Kidney (tissue), 14 donors: ENCODE results near the gene FAT1. TPM values are rescaled to one million over a fixed set of nuclear protein-coding genes. Genes with fewer than 3 reads are reported as not detected.

ENCODE experiments used
- DNase-seq, 5 donors: peaks; one replicate each; pipeline ENCODE4 v3.0.0-alpha.2; 2013 to 2020
- FAIRE-seq: peaks from 2 replicates; lab custom pipeline; 2012; peaks lifted over from hg19 to GRCh38; lab: Jason Lieb, UNC
- H3K27ac ChIP-seq, 2 donors: one replicate each; pipeline ENCODE4 v1.7.0; 2013; ENCODE audit warnings: low read depth in 2 of 2, low read length in 2 of 2, inconsistent platforms in 1 of 2
- H3K27me3 ChIP-seq: one replicate; pipeline ENCODE4 v1.7.1; 2013; ENCODE audit warnings: low read length, inconsistent platforms; ENCODE audit not compliant: control insufficient read depth, insufficient read depth
- H3K36me3 ChIP-seq, 3 donors: one replicate each; pipeline versions ENCODE4 v1.7.0 to v1.7.1; 2013; ENCODE audit warnings: low read length in 3 of 3, control low read depth in 1 of 3, inconsistent platforms in 1 of 3; ENCODE audit not compliant: insufficient read depth in 3 of 3, control insufficient read depth in 2 of 3
- H3K4me1 ChIP-seq, 3 donors: one replicate each; pipeline versions ENCODE4 v1.7.0 to v1.7.1; 2013; ENCODE audit warnings: low read length in 3 of 3, inconsistent platforms in 1 of 3, low read depth in 1 of 3; ENCODE audit not compliant: control insufficient read depth in 2 of 3, insufficient read depth in 2 of 3
- H3K4me3 ChIP-seq, 3 donors: one replicate each; pipeline versions ENCODE4 v1.7.0 to v1.8.1; 2013; ENCODE audit warnings: low read length in 3 of 3, control low read depth in 1 of 3, inconsistent platforms in 1 of 3
- H3K9ac ChIP-seq, 3 donors: one replicate each; pipeline versions ENCODE4 v1.7.0 to v1.7.1; 2013; ENCODE audit warnings: low read length in 3 of 3, control low read depth in 1 of 3, inconsistent platforms in 1 of 3
- H3K9me3 ChIP-seq, 3 donors: one replicate each; pipeline versions ENCODE4 v1.7.0 to v1.7.1; 2013; ENCODE audit warnings: low read length in 3 of 3, control low read depth in 1 of 3, inconsistent platforms in 1 of 3; ENCODE audit not compliant: control insufficient read depth in 2 of 3, insufficient read depth in 1 of 3
- CTCF ChIP-seq: IDR thresholded peaks from 3 replicates; pipeline ENCODE4 v1.5.1; 2012; ENCODE audit warnings: mild to moderate bottlenecking, moderate library complexity, borderline replicate concordance; ENCODE audit not compliant: insufficient read depth; ENCODE audit errors: extremely low read depth
- intact Hi-C: fragments of 100-400 bp; cut with DNase I; formaldehyde crosslinking; loops from one replicate; pipeline ENCODE4 v1.11.1; 2022
- polyA plus RNA-seq: library from polyadenylated mRNA; stranded (reverse); fragments of 350-450 nt; fragmentation: Illumina TruSeq; extraction: RNeasy Lipid Tissue Mini Kit (QIAGEN cat#74804); gene quantifications from one replicate; pipeline ENCODE4 v1.2.3, GENCODE V29; 2014; ENCODE audit warnings: low read depth, low replicate concordance; ENCODE audit not compliant: insufficient read depth
- total RNA-seq: library from RNA; stranded (reverse); fragmentation: NEBNext Ultra II Directional; extraction: Animal tissue kit (Norgen Biotek cat#: 25700); gene quantifications from one replicate; pipeline ENCODE4 v1.2.1, GENCODE V29; 2021
- donor health status: control.
- donor health status: control.
- donor health status: control.
- donor health status: control.
- donor health status: control.
- donor health status: DM: yes; HTN: yes; CAD: no.
- donor health status: Normal renal cell carcinoma (clear cell type).

The FAT1 gene
- total and polyA plus RNA-seq, 2 donors from 2014 or later, result 62.2 to 254 TPM

GRCh38 chr4:186684889-186685309 is 38.8 kb downstream of the FAT1 start:
- no peaks in the 10 kb centered on the region for H3K27me3 ChIP-seq
- no peaks in the 10 kb centered on the region for H3K9me3 ChIP-seq
- no peak for TF ChIP-seq CTCF
- H3K36me3 ChIP-seq, result no peaks in the 10 kb centered on the region
- H3K9ac ChIP-seq, result peak overlapping the region in 2 of 3 donors; percentile 51 to 77
- H3K27ac ChIP-seq, result peak overlapping the region; percentile 72 to 88
- peak overlapping the region in 2 of 3 donors; percentile 53 to 55 for H3K4me3 ChIP-seq
- H3K4me1 ChIP-seq, result peaks cover 6 to 54% (median 22%) of the 10 kb centered on the region in 3 donors
- DNase-seq (peak in 2 of 5 donors; percentile 27 to 54), FAIRE-seq (no peak)
- intact Hi-C loops, result no loop called here

GRCh38 chr4:186684220-186684619 is 39.4 kb downstream of the FAT1 start:
- Histone ChIP-seq H3K36me3 (no peaks in the 10 kb centered on the region), H3K4me1 (peaks cover 6 to 54% (median 18%) of the 10 kb centered on the region in 3 donors), H3K27ac (peak overlapping the region; percentile 72 to 88), H3K9ac (peak overlapping the region in 1 of 3 donors; percentile 77), H3K27me3 (no peaks in the 10 kb centered on the region), H3K4me3 (peak overlapping the region in 2 of 3 donors; percentile 53 to 55), H3K9me3 (no peaks in the 10 kb centered on the region)
- no peak for TF ChIP-seq CTCF
- DNase-seq (no peak), FAIRE-seq (no peak)
- intact Hi-C loops, result no loop called here

DNA sequence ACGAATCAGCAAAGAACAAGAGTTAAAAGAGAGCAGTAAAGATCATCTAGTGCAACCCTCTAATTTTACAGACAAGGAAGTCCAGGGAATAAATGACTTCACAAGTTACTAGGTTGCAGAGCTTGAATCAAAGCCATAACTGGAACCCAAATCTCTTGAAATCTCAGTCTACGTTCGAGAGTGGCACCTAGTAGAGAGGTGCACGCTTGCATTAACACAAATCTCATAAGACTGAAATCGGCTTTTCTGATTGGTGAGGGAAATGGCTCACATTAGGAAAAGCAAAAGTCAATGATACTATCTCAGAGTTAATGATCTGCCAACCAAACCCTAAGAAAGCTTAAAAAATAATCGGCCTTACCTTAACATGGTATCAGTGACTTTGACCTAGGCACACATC is 43.0 kb downstream of the FAT1 start:
- DNase-seq (no peak), FAIRE-seq (no peak)
- H3K9ac ChIP-seq, result no peak overlapping the region
- no peaks in the 10 kb centered on the region for H3K27me3 ChIP-seq
- TF ChIP-seq CTCF, result no peak
- no peaks in the 10 kb centered on the region for H3K9me3 ChIP-seq
- H3K4me1 ChIP-seq, result peaks cover 4 to 33% (median 17%) of the 10 kb centered on the region in 3 donors
- peak overlapping the region in 2 of 3 donors; percentile 20 to 26 for H3K4me3 ChIP-seq
- intact Hi-C loops, result no loop called here
- H3K36me3 ChIP-seq, result no peaks in the 10 kb centered on the region
- H3K27ac ChIP-seq, result peak overlapping the region in 1 of 2 donors; percentile 23
